OCI-LY3 (cell line): Measurements from ENCODE around the gene TIGIT.

Source experiments
- EZH2phosphoT487 ChIP-seq: fragments of 200-600 bp; shearing (Covaris generic); IDR thresholded peaks from 2 replicates; pipeline ENCODE4 v1.6.1; 2018; ENCODE audit warnings: antibody characterized with exemption, mixed run types, low read depth
- TF ChIP-seq, protein P1 (sequence below): fragments of 200-600, 300-600 bp; sonication (generic); IDR thresholded peaks from 2 replicates; pipeline ENCODE4 v1.5.1; 2014; ENCODE audit warnings: antibody characterized with exemption, low read length, low read depth

DNA sequence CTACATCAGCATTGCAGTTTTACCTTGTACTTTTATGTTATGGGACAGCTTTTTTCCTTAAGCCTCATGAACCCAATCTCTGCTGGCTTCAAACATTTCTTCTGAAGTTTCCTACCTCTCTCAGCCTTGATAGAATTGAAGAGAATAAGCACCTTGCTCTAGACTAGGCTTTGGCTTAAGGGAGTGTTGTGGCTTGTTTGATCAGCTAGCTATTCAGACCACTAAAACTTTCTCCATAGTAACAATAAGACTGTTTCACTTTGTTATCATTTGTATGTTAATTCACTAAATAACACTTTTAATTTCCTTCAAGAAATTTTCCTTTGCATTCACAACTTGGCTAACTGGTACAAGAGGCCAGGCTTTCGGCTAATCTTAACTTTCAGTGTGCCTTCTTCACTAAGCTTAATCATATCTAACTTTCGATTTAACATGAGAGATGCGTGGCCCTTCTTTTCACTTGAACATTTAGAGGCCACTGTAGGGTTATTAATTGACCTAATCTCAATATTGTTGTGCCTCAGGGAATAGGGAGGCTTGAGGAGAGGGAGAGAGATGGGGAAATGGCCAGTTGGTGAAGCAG lies 8.1 kb upstream of the TIGIT start:
- TF ChIP-seq, protein P1, sequence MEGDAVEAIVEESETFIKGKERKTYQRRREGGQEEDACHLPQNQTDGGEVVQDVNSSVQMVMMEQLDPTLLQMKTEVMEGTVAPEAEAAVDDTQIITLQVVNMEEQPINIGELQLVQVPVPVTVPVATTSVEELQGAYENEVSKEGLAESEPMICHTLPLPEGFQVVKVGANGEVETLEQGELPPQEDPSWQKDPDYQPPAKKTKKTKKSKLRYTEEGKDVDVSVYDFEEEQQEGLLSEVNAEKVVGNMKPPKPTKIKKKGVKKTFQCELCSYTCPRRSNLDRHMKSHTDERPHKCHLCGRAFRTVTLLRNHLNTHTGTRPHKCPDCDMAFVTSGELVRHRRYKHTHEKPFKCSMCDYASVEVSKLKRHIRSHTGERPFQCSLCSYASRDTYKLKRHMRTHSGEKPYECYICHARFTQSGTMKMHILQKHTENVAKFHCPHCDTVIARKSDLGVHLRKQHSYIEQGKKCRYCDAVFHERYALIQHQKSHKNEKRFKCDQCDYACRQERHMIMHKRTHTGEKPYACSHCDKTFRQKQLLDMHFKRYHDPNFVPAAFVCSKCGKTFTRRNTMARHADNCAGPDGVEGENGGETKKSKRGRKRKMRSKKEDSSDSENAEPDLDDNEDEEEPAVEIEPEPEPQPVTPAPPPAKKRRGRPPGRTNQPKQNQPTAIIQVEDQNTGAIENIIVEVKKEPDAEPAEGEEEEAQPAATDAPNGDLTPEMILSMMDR, result no peak
- TF ChIP-seq EZH2phosphoT487, result no peak
